HepG2 (cell line): ENCODE results near the gene TREML1. TPM values are rescaled to one million over a fixed set of nuclear protein-coding genes. Genes with fewer than 3 reads are reported as not detected.

Experiments
- ATF6 ChIP-seq: sonication (generic); formaldehyde crosslinking; conservative IDR thresholded peaks from 2 replicates; pipeline ENCODE4 v1.4.0; 2020; ENCODE audit warnings: missing genetic modification reagents
- JUN ChIP-seq: sonication (generic); formaldehyde crosslinking; IDR thresholded peaks from 2 replicates; pipeline ENCODE4 v1.4.0; 2020; ENCODE audit warnings: mild to moderate bottlenecking, missing genetic modification reagents
- SNAPC4 ChIP-seq: sonication (generic); formaldehyde crosslinking; IDR thresholded peaks from 2 replicates; pipeline ENCODE4 v1.4.0; 2020; ENCODE audit warnings: mild to moderate bottlenecking, missing genetic modification reagents
- ZBTB40 ChIP-seq, 2 experiments: fragments of 450-650 bp in 1 of 2; sonication (generic) in 1 of 2; formaldehyde crosslinking in 1 of 2; IDR thresholded peaks; 2 replicates each; pipeline versions ENCODE4 v1.6.1 to v1.8.0; 2016 to 2022; ENCODE audit warnings: antibody characterized with exemption in 1 of 2, mild to moderate bottlenecking in 1 of 2, missing genetic modification reagents in 1 of 2
- ZNF335 ChIP-seq: sonication (generic); formaldehyde crosslinking; IDR thresholded peaks from 2 replicates; pipeline ENCODE4 v1.4.0; 2020; ENCODE audit warnings: missing genetic modification reagents
- polyA plus RNA-seq, 8 experiments: library from polyadenylated mRNA; depleted of rRNA in 3 of 8; stranded (reverse) in 7 of 8; unstranded in 1 of 8; fragments of >200 nt; fragmentation: Illumina TruSeq in 4 of 8; extraction: Trizol in 4 of 8; gene quantifications; 2 replicates each; pipeline versions ENCODE4 v1.2.1 to v1.2.3, GENCODE V29; 2011 to 2016; ENCODE audit warnings: low read depth in 4 of 8, missing spikeins in 1 of 8, mixed read lengths in 1 of 8; ENCODE audit not compliant: insufficient read depth in 1 of 8
- total RNA-seq, 5 experiments: library from RNA; depleted of rRNA; stranded (reverse); fragments of >200 nt; fragmentation: Illumina TruSeq; extraction: Trizol; gene quantifications; 2 replicates each; pipeline ENCODE4 v1.2.3, GENCODE V29; 2016; ENCODE audit warnings: low read depth in 1 of 5
- TF ChIP-seq, protein P1 (sequence below): sonication (generic); formaldehyde crosslinking; IDR thresholded peaks from 2 replicates; pipeline ENCODE4 v1.4.0; 2020; ENCODE audit warnings: low read depth, mild to moderate bottlenecking, missing genetic modification reagents

Gene TREML1
- total and polyA plus RNA-seq, 2 of the 13 experiments (the other 11 are each of a cell fraction or from before 2014, with no cell fraction given), result not detected

GRCh38 chr6:41111017-41111416 lies 43.1 kb downstream of the TREML1 start (continued):
- TF ChIP-seq, protein P1, sequence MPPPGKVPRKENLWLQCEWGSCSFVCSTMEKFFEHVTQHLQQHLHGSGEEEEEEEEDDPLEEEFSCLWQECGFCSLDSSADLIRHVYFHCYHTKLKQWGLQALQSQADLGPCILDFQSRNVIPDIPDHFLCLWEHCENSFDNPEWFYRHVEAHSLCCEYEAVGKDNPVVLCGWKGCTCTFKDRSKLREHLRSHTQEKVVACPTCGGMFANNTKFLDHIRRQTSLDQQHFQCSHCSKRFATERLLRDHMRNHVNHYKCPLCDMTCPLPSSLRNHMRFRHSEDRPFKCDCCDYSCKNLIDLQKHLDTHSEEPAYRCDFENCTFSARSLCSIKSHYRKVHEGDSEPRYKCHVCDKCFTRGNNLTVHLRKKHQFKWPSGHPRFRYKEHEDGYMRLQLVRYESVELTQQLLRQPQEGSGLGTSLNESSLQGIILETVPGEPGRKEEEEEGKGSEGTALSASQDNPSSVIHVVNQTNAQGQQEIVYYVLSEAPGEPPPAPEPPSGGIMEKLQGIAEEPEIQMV (CRISPR knock-in tag), result no peak
- TF ChIP-seq ZNF335 (CRISPR knock-in tag) (no peak), ATF6 (CRISPR knock-in tag) (no peak), JUN (no peak), SNAPC4 (no peak), ZBTB40 (IDR thresholded peaks at IDR 0.05) (no peak), ZBTB40 (CRISPR knock-in tag; IDR thresholded peaks at IDR 0.05) (no peak)
